ENCODE measurements around the gene BASP1.
"Not testable (repeated sequence)": the region's sequence is repeated elsewhere in the genome, so short reads cannot be mapped to it uniquely, and the experiment has no call there.

Gene BASP1

DNA sequence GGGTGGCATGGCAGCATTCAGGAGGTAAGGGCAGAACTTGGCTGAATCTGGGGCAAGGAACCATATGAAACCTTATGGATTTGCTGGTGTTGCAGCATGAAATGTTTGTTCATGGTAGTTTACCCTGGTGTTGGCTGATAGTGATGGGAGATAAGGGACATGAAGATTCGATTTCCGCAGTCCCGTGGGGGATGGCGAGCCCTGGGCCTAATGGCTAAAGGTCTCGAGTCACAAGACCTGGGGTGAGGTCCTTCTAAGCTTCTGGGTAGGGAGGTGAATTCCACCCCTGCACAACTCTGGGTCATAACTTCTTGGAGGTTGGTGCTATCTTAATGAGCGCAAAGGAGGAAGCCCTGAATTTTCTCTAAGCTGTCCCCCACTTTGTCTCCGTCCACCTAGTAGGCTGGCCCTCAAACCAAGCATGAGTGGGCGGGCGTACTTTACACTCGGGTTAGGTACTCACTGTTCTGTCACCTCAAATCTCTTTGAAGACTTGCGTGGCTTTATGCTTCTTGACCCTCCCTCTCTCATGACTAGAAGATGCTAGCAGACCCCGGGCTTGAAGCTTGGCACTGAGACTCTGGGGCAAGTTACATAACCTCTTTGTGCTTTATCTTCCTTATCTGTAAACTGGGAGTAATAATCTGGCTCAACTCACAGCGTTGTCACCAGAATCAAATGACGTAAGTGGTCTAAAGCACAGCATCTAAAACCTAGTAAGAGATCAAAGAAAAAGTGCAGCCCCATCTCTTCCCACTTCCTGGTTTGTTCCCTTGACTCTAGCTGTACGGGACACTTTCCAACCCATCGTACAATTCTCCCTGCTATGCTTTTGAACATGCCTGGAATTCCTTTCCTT, 72.5 kb downstream of the BASP1 start:
- DNase-seq (ENCODE audit: low read depth, low spot score) = no peak

DNA sequence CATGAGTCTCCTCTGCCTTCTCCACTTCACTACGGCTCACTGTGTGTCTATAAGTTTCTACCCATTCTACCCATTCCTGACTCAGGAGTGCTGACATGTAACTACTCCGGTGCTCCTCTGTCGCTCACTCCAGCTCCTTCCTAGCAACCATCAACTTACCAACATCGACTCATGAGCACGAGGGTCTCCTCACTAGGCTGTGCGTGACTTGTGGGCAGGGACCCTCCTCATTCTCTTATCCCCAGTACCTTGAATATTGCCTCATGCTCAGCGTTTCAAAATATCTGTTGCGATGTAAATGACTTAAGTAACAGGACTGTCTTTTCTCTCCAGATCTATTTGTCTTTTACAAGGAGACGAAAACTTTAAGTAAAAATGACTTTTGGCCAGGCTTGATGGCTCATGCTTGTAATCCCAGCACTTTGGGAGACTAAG, 73.1 kb downstream of the BASP1 start:
- DNase-seq (ENCODE audit: low read depth, low spot score) = no peak

DNA sequence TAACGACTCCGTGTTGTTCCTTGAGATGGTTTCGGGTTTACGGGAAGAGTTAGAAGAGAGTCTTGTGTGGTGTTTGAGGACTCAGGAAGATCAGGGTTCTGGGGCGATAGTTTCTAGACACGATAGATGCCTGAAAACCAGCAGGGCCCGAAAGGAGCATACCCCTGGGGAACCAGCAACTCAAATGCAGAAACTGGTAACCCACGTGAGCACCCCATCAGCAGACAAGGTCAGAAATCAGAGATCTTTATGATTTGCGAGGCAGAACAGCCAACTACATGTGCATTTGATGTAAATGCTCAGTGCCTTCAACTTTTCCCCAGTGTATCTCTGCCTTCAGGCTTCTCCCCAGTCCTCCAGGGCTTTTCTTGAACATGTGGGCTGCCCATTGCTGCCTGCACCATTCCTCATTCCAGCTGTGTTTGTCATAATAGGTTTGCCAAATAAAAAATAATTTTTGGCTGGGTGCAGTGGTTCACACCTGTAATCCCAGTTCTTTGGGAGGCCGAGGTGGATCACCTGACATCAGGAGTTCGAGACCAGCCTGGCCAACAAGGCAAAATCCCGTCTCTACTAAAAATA, 75.1 kb downstream of the BASP1 start:
- DNase-seq (ENCODE audit: low read depth, low spot score) = no peak

DNA sequence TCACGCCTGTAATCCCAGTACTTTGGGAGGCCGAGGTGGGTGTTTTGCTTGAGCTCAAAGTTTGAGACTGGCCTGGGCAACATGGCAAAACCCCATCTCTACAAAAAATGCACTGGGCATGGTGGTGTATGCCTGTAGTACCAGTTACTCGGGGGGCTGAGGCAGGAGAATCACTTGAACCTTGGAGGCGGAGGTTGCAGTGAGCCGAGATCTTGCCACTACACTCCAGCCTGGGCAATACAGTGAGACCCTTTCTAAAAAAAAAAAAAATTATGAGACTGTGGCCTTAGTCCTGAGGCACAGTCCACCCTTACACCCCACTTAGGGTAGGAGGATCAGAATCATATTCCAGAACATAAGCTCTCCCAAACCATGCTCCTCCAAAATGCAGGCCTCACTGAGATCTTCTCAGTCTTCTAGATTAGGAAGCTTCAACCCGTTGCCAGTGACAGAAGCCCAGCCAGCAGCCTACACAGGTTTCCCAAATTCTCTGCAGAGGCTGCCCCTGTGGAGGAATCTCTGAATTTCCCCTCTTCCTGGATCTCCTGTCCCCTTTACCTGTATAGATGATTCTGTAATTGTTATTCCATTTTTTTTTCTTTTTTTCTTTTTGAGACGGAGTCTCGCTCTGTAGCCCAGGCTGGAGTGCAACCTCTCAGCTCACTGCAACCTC, 77.3 kb downstream of the BASP1 start:
- DNase-seq (ENCODE audit: low read depth, low spot score) = no peak

DNA sequence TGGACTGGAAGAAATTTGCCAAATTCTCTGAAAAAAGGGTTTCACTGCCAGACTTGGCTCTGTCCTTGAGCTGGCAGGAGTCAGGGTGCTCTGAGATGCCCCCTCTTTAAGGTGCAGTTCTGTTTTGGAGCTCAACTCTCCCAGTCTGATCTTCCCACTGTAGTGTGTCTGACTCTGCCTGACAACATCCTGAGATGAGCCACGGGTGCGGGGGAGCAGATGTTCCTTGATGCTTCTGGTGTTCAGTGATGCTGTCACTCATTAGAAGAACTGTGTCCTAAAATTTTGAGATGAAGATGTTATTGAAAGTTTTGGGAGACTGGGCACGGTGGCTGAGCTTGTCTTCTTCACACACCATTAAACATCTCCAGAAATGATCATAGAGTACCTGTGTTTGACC, 78.2 kb downstream of the BASP1 start:
- DNase-seq (ENCODE audit: low read depth, low spot score) = no peak

DNA sequence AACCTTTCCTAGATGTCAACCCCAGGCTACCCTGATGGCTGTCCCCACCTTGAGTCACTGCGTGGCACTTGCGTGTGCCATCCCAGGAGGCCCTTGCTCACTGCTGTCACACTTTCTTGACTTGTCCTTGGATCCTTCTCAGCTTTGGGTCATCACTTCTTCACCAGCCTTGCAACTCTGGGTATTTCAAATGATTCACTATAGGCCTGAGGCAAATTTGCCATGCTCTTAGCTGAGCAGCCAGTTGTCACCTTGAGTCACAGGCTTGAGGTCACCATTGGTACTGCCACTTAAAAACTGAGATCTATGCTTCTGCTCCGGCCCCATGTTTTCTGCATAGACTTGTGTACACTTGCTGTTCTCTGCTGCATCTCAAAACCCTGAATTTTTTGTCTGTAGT, 84.7 kb downstream of the BASP1 start:
- DNase-seq (ENCODE audit: low read depth, low spot score) = no peak

DNA sequence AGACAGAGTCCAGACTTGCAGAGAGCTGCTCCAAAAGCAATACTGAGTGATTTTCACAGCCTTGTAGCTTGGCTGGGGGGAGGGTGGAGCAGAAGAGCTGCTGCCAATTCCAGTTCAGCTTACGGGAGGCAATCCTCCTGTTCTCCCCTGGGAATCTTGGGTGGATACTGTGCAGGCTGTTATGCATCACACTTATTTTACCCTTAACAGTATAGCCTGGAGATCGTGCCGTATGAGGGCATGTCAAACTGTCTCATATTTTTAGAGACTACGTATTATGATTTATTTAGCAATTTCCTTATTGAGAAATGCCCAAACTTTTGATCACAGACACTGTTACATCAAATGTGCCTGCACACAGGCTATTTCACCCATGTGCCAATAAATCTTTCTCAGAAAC, 85.2 kb downstream of the BASP1 start:
- no peak for DNase-seq (ENCODE audit: low read depth, low spot score)

DNA sequence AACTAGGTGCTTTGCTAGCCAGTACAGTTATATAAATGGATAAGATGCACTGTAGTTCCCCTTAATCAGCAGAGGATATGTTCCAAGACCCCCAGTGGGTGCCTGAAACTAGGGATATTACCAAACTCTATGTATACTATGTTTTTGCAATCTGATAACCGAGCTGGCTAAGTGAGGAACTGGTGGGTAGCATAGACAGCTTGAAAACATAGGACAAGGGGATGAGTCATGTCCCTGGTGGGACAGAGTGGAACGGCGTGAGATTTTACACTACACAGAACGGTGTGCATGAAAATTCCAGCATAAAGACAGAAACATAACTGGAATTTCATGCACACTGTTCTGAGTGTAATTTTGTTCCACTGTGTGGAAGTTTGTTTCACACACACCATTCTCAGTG, 86.9 kb downstream of the BASP1 start:
- DNase-seq (ENCODE audit: low read depth, low spot score) = no peak

DNA sequence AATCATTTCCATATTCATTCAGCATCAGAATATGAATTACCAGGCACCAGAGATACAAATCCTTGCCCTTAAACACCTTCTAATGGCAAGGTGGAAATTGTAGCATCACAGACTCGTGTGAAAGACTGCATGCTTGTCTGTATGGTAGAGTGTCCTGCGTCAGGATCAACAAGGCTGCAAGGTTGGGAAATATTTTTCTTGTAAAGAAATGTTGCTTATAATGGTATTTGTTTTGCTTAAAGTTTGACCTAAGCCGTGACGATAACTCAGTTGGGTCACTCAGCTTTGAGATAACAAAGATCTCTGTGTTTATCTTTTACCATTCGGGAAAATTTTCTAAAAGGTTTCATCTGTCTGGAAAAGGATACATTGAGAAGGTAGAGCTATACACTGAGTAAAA, 87.6 kb downstream of the BASP1 start:
- no peak for DNase-seq (ENCODE audit: low read depth, low spot score)

DNA sequence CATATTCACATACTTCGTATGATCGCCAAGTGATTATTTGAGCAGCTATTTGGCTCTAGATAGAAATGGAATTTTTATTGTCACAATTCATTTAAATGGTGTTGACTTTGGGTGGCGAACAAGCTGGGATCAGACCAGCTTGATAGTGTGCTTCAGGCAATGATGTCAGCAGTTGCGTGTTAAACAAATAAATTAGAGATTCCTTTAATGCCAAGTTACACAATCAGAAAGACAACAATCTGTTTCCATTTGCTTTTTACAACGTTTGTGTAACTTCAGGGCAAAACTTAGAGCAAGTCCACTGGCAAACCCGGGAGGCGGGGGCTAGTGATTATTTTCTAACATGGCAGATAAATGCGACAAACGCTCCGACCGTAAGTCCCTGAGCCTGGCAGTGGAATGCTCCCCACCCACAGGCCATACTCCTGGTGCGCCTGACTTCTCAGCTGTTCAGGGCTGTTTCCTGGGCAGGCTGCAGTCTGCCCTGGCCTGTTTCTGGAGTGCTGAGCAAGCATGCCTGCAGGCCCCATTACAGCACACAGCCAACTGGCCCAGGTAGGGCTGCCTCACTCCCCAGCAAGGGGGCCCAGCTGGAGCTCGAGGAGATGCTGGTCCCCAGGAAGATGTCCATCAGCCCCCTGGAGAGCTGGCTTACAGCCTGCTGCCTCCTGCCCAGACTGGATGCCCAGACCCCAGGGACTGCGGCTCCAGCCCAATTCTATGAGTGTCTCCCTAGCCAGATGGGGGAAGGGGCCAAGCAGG, 88.7 kb downstream of the BASP1 start:
- peak; percentile 55 for DNase-seq (ENCODE audit: low read depth, low spot score)

DNA sequence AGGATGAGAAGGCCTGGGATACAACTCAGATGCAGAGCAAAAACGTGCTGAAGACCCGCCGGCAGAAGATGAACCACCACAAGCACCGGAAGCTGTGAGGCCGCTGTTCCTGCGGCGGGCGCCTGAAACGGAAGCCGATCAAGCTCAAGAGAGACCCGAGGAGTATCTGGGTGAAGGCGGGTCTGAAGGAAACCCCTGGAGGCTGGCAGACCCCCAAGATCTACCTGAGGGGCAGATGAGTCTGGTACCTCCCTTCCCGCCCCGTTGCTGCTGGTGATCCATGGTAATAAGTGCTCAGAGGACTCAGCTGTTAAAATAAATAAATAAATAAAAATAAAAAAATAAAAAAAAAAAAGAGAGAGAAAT, 89.3 kb downstream of the BASP1 start:
- DNase-seq (ENCODE audit: low read depth, low spot score) = no peak

DNA sequence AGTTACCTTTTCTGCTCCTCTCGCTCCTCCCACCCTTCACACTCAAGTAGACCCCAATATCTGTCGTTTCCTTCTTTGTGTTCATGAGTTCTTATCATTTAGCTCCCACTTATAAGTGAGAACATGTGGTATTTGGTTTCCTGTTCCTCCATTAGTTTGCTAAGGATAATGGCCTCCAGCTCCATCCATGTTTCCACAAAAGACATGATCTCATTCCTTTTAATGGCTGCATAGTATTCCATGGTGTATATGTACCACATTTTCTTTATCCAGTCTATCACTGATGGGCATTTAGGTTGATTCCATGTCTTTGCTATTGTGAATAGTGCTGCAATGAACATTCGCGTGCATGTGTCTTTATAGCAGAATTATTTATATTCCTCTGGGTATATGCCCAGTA, 90.0 kb downstream of the BASP1 start:
- DNase-seq (ENCODE audit: low read depth, low spot score) = not testable (repeated sequence)

DNA sequence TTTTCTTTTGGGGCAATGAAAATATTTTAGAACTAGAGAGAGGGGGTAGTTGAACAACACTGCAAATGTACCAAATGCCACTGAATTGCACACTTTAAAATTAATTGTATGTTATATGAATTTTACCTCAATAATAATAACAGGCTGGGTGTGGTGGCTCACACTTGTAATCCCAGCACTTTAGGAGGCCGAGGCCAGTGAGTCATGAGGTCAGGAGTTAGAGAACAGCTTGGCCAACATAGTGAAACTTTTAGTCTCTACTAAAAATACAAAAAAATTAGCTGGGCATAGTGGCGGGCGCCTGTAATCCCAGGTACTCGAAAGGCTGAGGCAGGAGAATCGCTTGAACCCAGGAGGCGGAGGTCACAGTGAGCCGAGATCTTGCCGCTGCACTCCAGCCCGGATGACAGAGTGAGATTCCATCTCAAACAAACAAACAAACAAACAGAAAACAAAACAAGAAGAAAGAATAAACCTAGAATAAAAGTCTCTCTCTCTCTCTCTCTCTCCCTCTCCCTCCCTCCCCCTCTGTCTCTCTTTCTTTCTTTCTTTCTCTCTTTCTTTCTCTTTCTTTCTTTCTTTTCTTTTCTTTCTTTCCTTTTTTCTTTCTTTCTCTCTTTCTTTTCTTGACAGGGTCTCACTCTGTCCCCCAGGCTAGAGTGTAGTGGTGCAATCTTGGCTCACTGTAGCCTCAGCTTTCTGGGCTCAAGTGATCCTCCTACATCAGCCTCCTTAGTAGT, 91.1 kb downstream of the BASP1 start:
- DNase-seq (ENCODE audit: low read depth, low spot score) = no peak

DNA sequence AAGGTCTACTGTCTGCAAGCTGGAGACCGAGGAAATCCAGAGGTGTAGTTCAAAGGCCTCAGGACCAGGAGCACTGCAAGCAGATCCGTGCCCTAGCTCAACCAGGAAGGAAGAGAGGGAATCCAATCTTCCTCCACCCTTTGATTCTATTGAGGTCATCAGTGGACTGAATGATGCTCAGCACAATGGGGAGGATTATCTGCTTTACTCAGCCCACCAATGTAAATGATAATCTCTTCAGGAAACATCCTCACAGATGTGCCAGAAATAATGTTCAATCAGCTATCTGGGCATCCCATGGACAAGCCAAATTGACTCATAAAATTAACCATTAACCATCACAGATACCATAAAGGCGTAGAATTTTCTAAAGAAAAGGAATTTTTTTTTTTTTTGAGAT, 92.0 kb downstream of the BASP1 start:
- DNase-seq (ENCODE audit: low read depth, low spot score) = no peak

DNA sequence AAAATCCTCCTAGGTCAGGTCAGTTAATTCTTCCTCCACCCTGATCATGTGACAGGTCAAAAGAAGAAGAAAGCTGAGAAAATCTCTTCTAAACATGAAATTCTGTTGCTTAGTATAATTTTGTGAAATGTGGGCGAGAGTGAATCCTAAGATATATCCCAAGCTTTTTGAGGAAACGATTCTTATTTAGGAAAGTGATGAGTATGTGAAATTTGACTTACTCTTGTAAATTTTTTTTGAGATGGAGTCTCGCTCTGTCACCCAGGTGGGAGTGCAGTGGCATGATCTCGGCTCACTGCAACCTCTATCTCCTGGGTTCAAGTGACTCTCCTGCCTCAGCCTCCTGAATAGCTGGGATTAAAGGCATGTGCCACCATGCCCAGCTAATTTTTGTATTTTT, 93.1 kb downstream of the BASP1 start:
- not testable (repeated sequence) for DNase-seq (ENCODE audit: low read depth, low spot score)

DNA sequence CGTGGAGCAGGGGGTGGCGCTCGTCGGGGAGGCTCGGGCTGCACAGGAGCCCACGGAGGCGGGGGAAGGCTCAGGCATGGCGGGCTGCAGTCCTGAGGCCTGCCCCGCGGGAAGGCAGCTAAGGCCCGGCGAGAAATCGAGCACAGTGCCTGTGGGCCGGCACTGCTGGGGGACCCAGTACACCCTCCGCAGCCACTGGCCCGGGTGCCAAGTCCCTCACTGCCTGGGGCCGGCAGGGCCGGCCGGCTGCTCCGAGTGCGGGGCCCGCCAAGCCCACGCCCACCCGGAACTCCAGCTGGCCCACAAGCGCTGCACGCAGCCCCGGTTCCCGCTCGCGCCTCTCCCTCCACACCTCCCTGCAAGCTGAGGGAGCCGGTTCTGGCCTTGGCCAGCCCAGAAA, 94.4 kb downstream of the BASP1 start:
- not testable (repeated sequence) for DNase-seq (ENCODE audit: low read depth, low spot score)

DNA sequence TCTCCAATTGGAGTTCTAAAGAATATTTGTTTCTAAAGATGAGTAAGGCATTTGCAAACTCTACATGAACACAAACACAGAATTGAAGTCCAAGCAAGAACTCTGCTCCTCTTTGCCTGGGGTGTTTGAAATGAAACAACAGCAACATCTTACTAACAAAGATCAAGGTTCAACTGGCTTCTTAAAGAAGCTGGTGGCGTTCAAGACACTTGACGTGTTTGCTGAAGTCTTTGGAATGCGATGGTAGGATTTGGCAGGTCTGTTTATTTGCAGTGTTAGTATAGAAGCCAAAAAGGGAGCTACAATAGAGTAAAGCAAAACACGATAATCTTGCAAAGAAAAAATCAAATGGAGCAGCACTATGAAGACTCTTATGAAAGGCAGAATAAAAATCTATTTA, 94.9 kb downstream of the BASP1 start:
- no peak for DNase-seq (ENCODE audit: low read depth, low spot score)

DNA sequence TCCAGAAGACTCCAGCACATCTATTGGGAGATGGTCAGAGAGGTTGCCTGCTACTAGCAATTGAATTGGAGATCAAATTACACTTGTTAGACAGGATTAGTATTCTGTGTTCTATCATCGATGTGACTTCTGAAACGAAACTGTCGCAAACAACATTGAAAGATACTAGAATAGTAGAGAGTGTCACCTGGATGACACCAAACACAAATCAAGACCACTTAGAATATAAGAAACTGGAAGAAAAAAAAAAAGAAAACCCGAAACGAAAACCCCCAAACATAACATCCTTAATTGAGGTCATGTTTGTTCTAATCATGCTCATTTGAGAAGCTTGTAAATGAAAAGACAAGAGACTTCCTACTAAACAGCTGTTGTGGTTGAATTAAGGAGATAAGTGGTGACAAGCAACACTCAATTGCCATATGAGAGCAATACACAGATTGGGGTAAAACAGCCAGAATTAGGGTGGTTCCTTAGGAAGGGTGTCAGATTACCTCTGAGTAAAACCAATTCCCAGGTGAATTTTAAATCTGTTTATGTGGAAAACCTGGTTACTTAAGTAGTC, 97.6 kb downstream of the BASP1 start:
- DNase-seq (ENCODE audit: low read depth, low spot score) = no peak

DNA sequence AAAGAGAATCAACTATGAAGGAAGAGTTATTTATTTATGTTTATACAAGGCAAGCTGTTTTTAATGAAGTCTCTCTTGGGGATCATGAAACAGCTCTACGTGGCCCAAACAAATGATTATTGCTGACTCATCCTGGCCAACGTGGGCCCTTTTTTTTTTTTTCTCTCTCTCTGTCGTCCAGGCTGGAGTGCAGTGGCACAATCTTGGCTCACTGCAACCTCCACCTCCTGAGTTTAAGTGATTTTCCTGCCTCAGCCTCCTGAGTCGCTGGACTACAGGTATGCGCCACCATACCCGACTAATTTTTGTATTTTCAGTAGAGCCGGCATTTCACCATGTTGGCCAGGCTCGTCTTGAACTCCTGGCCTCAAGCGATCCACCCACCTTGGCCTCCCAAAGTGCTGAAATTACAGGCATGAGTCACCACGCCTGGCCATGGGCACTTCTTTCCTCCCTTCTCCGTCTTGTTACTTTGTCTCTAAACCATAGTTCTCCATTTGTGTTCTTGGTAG, 98.3 kb downstream of the BASP1 start:
- no peak for DNase-seq (ENCODE audit: low read depth, low spot score)

DNA sequence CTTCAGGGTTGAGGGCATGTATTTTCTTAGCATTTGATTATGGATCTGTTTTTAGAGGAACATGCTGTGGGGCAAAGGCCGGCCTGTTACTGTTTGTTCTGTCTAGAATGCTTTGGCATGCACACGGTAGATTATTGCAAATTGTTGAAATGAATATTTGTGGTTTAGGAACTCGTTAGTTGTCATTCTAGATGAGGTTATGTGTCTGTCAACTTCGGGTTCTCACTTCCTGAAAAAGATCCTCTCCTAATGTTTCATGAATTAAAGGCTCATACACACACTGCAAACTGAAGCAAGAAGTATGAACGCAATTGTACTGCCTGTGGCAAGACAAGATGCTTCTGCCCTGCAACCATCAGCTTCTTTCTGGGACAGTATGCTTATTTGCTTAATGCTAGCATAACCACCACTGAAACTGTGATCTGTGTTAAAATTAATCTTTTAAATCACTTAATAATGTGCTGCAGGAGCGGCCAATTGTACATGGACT, 99.6 kb downstream of the BASP1 start:
- peak; percentile 67 for DNase-seq (ENCODE audit: low read depth, low spot score)

DNA sequence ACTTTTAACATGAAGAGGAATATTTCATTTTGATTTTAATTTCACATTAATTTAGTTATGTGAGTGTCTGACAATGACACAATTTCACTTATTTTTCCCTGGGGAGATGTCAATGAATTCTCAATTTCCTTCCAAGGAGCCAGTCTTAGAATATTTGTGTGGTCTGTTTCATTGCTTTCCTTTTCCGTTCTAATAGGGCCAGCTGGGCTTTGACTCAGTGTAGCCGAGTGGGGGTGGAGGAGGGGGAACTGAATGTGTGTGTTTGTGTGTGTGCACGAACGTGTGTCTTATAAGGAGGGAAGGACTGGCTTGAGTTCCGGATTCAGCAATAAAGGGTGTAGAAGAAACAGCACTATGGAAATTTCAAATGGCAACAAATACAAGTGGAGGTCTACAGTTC, 100.0 kb downstream of the BASP1 start:
- DNase-seq (ENCODE audit: low read depth, low spot score) = no peak

Data from brain pericyte (primary cell).